ENCODE data around the gene TMEM106C.

The TMEM106C gene

DNA sequence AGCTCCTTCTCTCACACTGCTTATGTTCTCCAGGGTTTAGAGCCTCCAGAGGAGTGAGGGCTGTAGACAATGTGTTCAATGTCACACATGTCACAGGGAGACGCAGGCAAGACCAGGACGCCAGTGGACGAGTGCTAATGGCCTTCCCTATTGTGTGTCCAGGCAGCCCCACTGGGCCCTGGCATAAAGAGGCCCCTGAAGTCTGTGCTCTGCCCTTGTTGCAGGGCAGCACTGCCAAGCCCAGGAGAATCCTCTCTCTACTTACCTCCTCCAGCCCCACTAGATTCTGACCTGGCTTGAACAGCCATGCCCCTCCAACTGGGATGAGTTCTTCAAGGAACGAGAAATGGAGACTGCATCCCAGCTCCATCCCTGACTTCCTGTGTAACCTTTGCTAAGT is 24.8 kb upstream of the TMEM106C start:
- H2BK120ac ChIP-seq (ENCODE audit: low read depth, low read length), result no peak overlapping the region
- peak overlapping the region; percentile 37 to 75 for H3K18ac ChIP-seq (ENCODE audit: low read depth in 1 of 2, low read length in 2 of 2)
- H3K36me3 ChIP-seq (ENCODE audit: control insufficient read depth in 1 of 2, insufficient read depth in 2 of 2, low read depth in 1 of 2, low read length in 2 of 2), result no peaks in the 10 kb centered on the region
- peaks cover 7 to 24% of the 10 kb centered on the region in 2 experiments for H3K27me3 ChIP-seq (ENCODE audit: control insufficient read depth in 1 of 2, insufficient read depth in 1 of 2, low read length in 2 of 2)
- H3K23ac ChIP-seq (ENCODE audit: low read length in 2 of 2), result no peak overlapping the region
- H4K91ac ChIP-seq (ENCODE audit: low read length), result peak overlapping the region; percentile 12
- no peak overlapping the region for H2BK15ac ChIP-seq (ENCODE audit: low read depth, poor library complexity, severe bottlenecking)
- no peaks in the 10 kb centered on the region for H3K9me3 ChIP-seq (ENCODE audit: control insufficient read depth, low read length)
- peaks cover 20% of the 10 kb centered on the region for H3K4me1 ChIP-seq (ENCODE audit: control insufficient read depth, insufficient read depth, low read depth, low read length)
- peak overlapping the region in 1 of 2 experiments; percentile 1 for H3K14ac ChIP-seq (ENCODE audit: low read length in 2 of 2)
- no peak overlapping the region for H2BK5ac ChIP-seq (ENCODE audit: low read depth, low read length, poor library complexity, severe bottlenecking)
- DNase-seq, result no peak
- peak overlapping the region; percentile 8 for H4K8ac ChIP-seq (ENCODE audit: low read length)
- no peak overlapping the region for H2AK5ac ChIP-seq (ENCODE audit: low read length, severe bottlenecking)
- H3K4ac ChIP-seq (ENCODE audit: low read depth in 1 of 2, low read length in 2 of 2), result peak overlapping the region in 1 of 2 experiments; percentile 49
- H3K79me1 ChIP-seq (replicated peaks; ENCODE audit: low read length, poor library complexity, severe bottlenecking), result no peaks in the 10 kb centered on the region
- H3K4me3 ChIP-seq (ENCODE audit: insufficient read depth in 1 of 2, low read depth in 1 of 2, low read length in 2 of 2), result no peak overlapping the region
- WGBS, result 74% methylated on average over 4 of the region's 4 CpGs
- no peak overlapping the region for H3K9ac ChIP-seq (ENCODE audit: low read length)
- peak overlapping the region in 1 of 2 experiments; percentile 34 for H2BK12ac ChIP-seq (ENCODE audit: low read length in 2 of 2)
- H2AFZ ChIP-seq (ENCODE audit: low read depth, low read length), result no peak overlapping the region
- no peak overlapping the region for H3K4me2 ChIP-seq (ENCODE audit: low read length, poor library complexity, severe bottlenecking)
- H3K27ac ChIP-seq (ENCODE audit: low read length, poor library complexity, severe bottlenecking), result no peak overlapping the region

DNA sequence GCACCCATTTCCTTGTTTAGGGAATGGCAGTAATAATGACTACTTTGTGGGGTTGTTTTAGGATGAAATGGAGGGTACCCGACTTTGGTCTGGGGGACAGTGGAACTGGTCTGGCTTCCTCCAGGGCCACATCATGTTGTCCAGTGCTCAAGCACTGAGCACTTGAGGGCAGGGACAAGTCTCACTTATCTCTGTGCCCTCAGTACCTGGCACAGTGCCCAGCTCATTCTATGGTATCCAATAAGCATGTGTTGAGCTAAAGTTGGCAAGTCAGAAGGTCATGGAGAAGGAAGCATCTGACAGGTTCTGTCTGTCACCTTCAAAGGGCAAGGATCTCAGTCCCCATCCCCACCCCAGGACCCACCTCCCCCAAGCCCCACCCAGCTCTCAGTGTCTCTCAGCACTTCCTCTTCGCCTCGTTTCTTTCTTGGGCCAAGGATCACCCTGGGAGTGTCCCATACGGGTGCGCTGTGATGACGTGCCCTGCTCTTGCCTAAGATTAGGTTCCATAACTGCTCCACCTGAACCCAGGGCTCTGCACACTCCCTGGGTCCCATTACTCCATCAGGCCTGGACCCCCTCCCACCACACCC is 24.3 kb upstream of the TMEM106C start:
- Histone ChIP-seq H2BK120ac (ENCODE audit: low read depth, low read length) (no peak overlapping the region), H2BK12ac (ENCODE audit: low read length in 2 of 2) (peak overlapping the region; percentile 34 to 69), H3K18ac (ENCODE audit: low read depth in 1 of 2, low read length in 2 of 2) (peak overlapping the region in 1 of 2 experiments; percentile 23), H3K4me2 (ENCODE audit: low read length, poor library complexity, severe bottlenecking) (no peak overlapping the region), H3K4me1 (ENCODE audit: control insufficient read depth, insufficient read depth, low read depth, low read length) (peaks cover 20% of the 10 kb centered on the region), H3K27ac (ENCODE audit: low read length, poor library complexity, severe bottlenecking) (no peak overlapping the region), H4K91ac (ENCODE audit: low read length) (peak overlapping the region; percentile 22), H3K4ac (ENCODE audit: low read depth in 1 of 2, low read length in 2 of 2) (no peak overlapping the region), H3K9me3 (ENCODE audit: control insufficient read depth, low read length) (no peaks in the 10 kb centered on the region), H3K36me3 (ENCODE audit: control insufficient read depth in 1 of 2, insufficient read depth in 2 of 2, low read depth in 1 of 2, low read length in 2 of 2) (no peaks in the 10 kb centered on the region), H4K8ac (ENCODE audit: low read length) (no peak overlapping the region), H2BK5ac (ENCODE audit: low read depth, low read length, poor library complexity, severe bottlenecking) (no peak overlapping the region), H2BK15ac (ENCODE audit: low read depth, poor library complexity, severe bottlenecking) (peak overlapping the region; percentile 57), H3K79me1 (replicated peaks; ENCODE audit: low read length, poor library complexity, severe bottlenecking) (no peaks in the 10 kb centered on the region), H3K9ac (ENCODE audit: low read length) (no peak overlapping the region), H3K23ac (ENCODE audit: low read length in 2 of 2) (peak overlapping the region in 1 of 2 experiments; percentile 53), H3K14ac (ENCODE audit: low read length in 2 of 2) (no peak overlapping the region), H3K27me3 (ENCODE audit: control insufficient read depth in 1 of 2, insufficient read depth in 1 of 2, low read length in 2 of 2) (peaks cover 7 to 25% of the 10 kb centered on the region in 2 experiments), H3K4me3 (ENCODE audit: insufficient read depth in 1 of 2, low read depth in 1 of 2, low read length in 2 of 2) (no peak overlapping the region), H2AK5ac (ENCODE audit: low read length, severe bottlenecking) (no peak overlapping the region), H2AFZ (ENCODE audit: low read depth, low read length) (no peak overlapping the region)
- no peak for DNase-seq
- 93% methylated on average over 6 of the region's 6 CpGs for WGBS

DNA sequence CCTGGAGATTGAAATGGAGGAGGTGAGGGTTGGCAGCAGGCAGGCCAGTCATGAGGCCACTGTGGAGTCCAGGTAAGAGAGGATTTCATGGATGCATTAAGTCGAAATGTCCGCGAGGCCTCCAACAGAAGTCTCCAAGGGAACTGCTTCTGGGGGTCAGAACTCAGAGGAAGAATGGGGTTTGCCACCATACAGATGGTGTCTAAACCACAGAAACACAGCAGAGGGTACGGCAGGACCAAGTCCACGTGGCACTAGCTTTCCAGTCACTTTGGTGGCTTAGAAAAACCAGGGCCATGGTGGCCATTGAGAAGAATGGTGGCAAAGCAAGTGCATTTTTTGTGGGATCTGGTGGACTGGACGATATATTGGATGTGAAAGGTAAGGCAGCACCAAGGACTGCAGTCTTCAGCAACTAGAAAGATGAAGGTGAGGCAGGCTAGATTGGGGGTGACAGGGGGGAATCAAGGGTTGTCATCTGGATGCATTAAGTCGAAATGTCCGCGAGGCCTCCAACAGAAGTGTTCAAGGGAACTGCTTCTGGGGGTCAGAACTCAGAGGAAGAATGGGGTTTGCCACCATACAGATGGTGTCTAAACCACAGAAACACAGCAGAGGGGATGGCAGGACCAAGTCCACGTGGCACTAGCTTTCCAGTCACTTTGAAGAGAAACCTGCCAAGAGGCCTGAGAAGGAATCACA is 22.5 kb upstream of the TMEM106C start:
- H3K4me3 ChIP-seq (ENCODE audit: insufficient read depth in 1 of 2, low read depth in 1 of 2, low read length in 2 of 2), result no peak overlapping the region
- peaks cover 18% of the 10 kb centered on the region for H3K4me1 ChIP-seq (ENCODE audit: control insufficient read depth, insufficient read depth, low read depth, low read length)
- no peak overlapping the region for H4K8ac ChIP-seq (ENCODE audit: low read length)
- H4K91ac ChIP-seq (ENCODE audit: low read length), result no peak overlapping the region
- H2AFZ ChIP-seq (ENCODE audit: low read depth, low read length), result no peak overlapping the region
- H3K4ac ChIP-seq (ENCODE audit: low read depth in 1 of 2, low read length in 2 of 2), result no peak overlapping the region
- no peak overlapping the region for H2AK5ac ChIP-seq (ENCODE audit: low read length, severe bottlenecking)
- no peak overlapping the region for H3K18ac ChIP-seq (ENCODE audit: low read depth in 1 of 2, low read length in 2 of 2)
- H2BK15ac ChIP-seq (ENCODE audit: low read depth, poor library complexity, severe bottlenecking), result no peak overlapping the region
- 94% methylated on average over 10 of the region's 10 CpGs for WGBS
- H3K36me3 ChIP-seq (ENCODE audit: control insufficient read depth in 1 of 2, insufficient read depth in 2 of 2, low read depth in 1 of 2, low read length in 2 of 2), result no peaks in the 10 kb centered on the region
- H3K23ac ChIP-seq (ENCODE audit: low read length in 2 of 2), result no peak overlapping the region
- H3K4me2 ChIP-seq (ENCODE audit: low read length, poor library complexity, severe bottlenecking), result no peak overlapping the region
- no peak overlapping the region for H2BK120ac ChIP-seq (ENCODE audit: low read depth, low read length)
- no peak overlapping the region for H2BK5ac ChIP-seq (ENCODE audit: low read depth, low read length, poor library complexity, severe bottlenecking)
- no peak overlapping the region for H3K14ac ChIP-seq (ENCODE audit: low read length in 2 of 2)
- peaks cover 7 to 25% of the 10 kb centered on the region in 2 experiments for H3K27me3 ChIP-seq (ENCODE audit: control insufficient read depth in 1 of 2, insufficient read depth in 1 of 2, low read length in 2 of 2)
- H3K27ac ChIP-seq (ENCODE audit: low read length, poor library complexity, severe bottlenecking), result no peak overlapping the region
- no peak for DNase-seq
- no peak overlapping the region for H3K9ac ChIP-seq (ENCODE audit: low read length)
- H2BK12ac ChIP-seq (ENCODE audit: low read length in 2 of 2), result no peak overlapping the region
- no peaks in the 10 kb centered on the region for H3K79me1 ChIP-seq (replicated peaks; ENCODE audit: low read length, poor library complexity, severe bottlenecking)
- H3K9me3 ChIP-seq (ENCODE audit: control insufficient read depth, low read length), result no peaks in the 10 kb centered on the region

DNA sequence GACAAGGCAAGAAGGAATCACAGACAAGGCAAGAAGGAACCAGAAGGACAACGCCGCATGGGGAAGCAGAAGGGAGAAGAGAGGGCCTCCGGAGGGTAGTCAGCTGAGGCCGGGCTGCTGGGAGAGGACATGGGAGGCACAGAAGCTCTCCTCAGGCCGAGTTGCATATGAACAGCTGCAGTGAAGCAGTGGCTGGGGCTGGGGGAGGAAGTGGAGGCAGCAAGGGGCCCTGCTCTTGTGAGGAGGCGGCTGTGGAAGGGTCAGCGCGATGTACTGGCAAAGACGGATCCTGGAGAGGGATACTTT is 22.0 kb upstream of the TMEM106C start:
- H2BK12ac ChIP-seq (ENCODE audit: low read length in 2 of 2), result no peak overlapping the region
- no peak overlapping the region for H3K27ac ChIP-seq (ENCODE audit: low read length, poor library complexity, severe bottlenecking)
- no peak overlapping the region for H3K4ac ChIP-seq (ENCODE audit: low read depth in 1 of 2, low read length in 2 of 2)
- no peak overlapping the region for H2BK120ac ChIP-seq (ENCODE audit: low read depth, low read length)
- 77% methylated on average over 9 of the region's 9 CpGs for WGBS
- no peak overlapping the region for H4K91ac ChIP-seq (ENCODE audit: low read length)
- no peak overlapping the region for H3K18ac ChIP-seq (ENCODE audit: low read depth in 1 of 2, low read length in 2 of 2)
- no peak overlapping the region for H3K9ac ChIP-seq (ENCODE audit: low read length)
- peaks cover 20% of the 10 kb centered on the region for H3K4me1 ChIP-seq (ENCODE audit: control insufficient read depth, insufficient read depth, low read depth, low read length)
- no peak overlapping the region for H2BK5ac ChIP-seq (ENCODE audit: low read depth, low read length, poor library complexity, severe bottlenecking)
- no peaks in the 10 kb centered on the region for H3K9me3 ChIP-seq (ENCODE audit: control insufficient read depth, low read length)
- peak overlapping the region; percentile 15 for H2BK15ac ChIP-seq (ENCODE audit: low read depth, poor library complexity, severe bottlenecking)
- H2AK5ac ChIP-seq (ENCODE audit: low read length, severe bottlenecking), result no peak overlapping the region
- H3K27me3 ChIP-seq (ENCODE audit: control insufficient read depth in 1 of 2, insufficient read depth in 1 of 2, low read length in 2 of 2), result peaks cover 7 to 25% of the 10 kb centered on the region in 2 experiments
- H3K79me1 ChIP-seq (replicated peaks; ENCODE audit: low read length, poor library complexity, severe bottlenecking), result no peaks in the 10 kb centered on the region
- H3K4me3 ChIP-seq (ENCODE audit: insufficient read depth in 1 of 2, low read depth in 1 of 2, low read length in 2 of 2), result no peak overlapping the region
- no peak overlapping the region for H2AFZ ChIP-seq (ENCODE audit: low read depth, low read length)
- H4K8ac ChIP-seq (ENCODE audit: low read length), result peak overlapping the region; percentile 1
- H3K23ac ChIP-seq (ENCODE audit: low read length in 2 of 2), result no peak overlapping the region
- H3K4me2 ChIP-seq (ENCODE audit: low read length, poor library complexity, severe bottlenecking), result no peak overlapping the region
- H3K14ac ChIP-seq (ENCODE audit: low read length in 2 of 2), result no peak overlapping the region
- no peak for DNase-seq
- no peaks in the 10 kb centered on the region for H3K36me3 ChIP-seq (ENCODE audit: control insufficient read depth in 1 of 2, insufficient read depth in 2 of 2, low read depth in 1 of 2, low read length in 2 of 2)
